Astrocyte (in vitro differentiated cells and primary cell): Measurements from ENCODE around the gene DNAH9. TPM values are rescaled to one million over a fixed set of nuclear protein-coding genes. Genes with fewer than 3 reads are reported as not detected.

Source experiments
- DNase-seq: peaks from one replicate; pipeline ENCODE4 v3.0.0-alpha.2; 2010; ENCODE audit warnings: low read depth
- FAIRE-seq: peaks from 2 replicates; lab custom pipeline; 2011; peaks lifted over from hg19 to GRCh38; lab: Jason Lieb, UNC
- H2AFZ ChIP-seq: 2 replicates; pipeline ENCODE4 v1.6.0; 2012; ENCODE audit warnings: low read depth, low read length, inconsistent platforms
- H3K27ac ChIP-seq: 2 replicates; pipeline ENCODE4 v1.5.1; 2011; ENCODE audit warnings: low read depth, low read length, inconsistent platforms
- H3K27me3 ChIP-seq: 2 replicates; pipeline ENCODE4 v1.6.0; 2011; ENCODE audit warnings: low read length, inconsistent platforms; ENCODE audit not compliant: insufficient read depth
- H3K36me3 ChIP-seq: 2 replicates; pipeline ENCODE4 v1.5.1; 2011; ENCODE audit warnings: low read length, inconsistent platforms; ENCODE audit not compliant: insufficient read depth
- H3K4me1 ChIP-seq: 2 replicates; pipeline ENCODE4 v1.5.1; 2011; ENCODE audit warnings: low read length, inconsistent platforms; ENCODE audit not compliant: insufficient read depth
- H3K4me2 ChIP-seq: 2 replicates; pipeline ENCODE4 v1.6.0; 2012; ENCODE audit warnings: low read length, inconsistent platforms
- H3K4me3 ChIP-seq: 2 replicates; pipeline ENCODE4 v1.5.1; 2011; ENCODE audit warnings: low read depth, mild to moderate bottlenecking, low read length, inconsistent platforms; ENCODE audit not compliant: insufficient read depth
- H3K79me2 ChIP-seq: 2 replicates; pipeline ENCODE4 v1.6.0; 2012; ENCODE audit warnings: mild to moderate bottlenecking, low read length, inconsistent platforms; ENCODE audit not compliant: insufficient read depth
- H3K9ac ChIP-seq: 2 replicates; pipeline ENCODE4 v1.6.0; 2012; ENCODE audit warnings: mild to moderate bottlenecking, low read length, inconsistent platforms
- H3K9me3 ChIP-seq: 2 replicates; pipeline ENCODE4 v1.5.1; 2012; ENCODE audit warnings: low read depth, mild to moderate bottlenecking, low read length, inconsistent platforms; ENCODE audit not compliant: insufficient read depth
- H4K20me1 ChIP-seq: 2 replicates; pipeline ENCODE4 v1.6.0; 2012; ENCODE audit warnings: low read length, inconsistent platforms; ENCODE audit not compliant: insufficient read depth
- H3K27ac Mint-ChIP-seq: one replicate; pipeline ENCODE4 v1.8.0; 2021; ENCODE audit warnings: mild to moderate bottlenecking, mixed read lengths; ENCODE audit not compliant: unreplicated experiment
- H3K27me3 Mint-ChIP-seq: one replicate; pipeline ENCODE4 v1.8.0; 2021; ENCODE audit warnings: low read depth, mixed read lengths; ENCODE audit not compliant: unreplicated experiment
- H3K36me3 Mint-ChIP-seq: one replicate; pipeline ENCODE4 v1.8.0; 2021; ENCODE audit warnings: low read depth, mixed read lengths; ENCODE audit not compliant: unreplicated experiment
- H3K4me1 Mint-ChIP-seq: one replicate; pipeline ENCODE4 v1.8.0; 2021; ENCODE audit warnings: low read depth, mixed read lengths; ENCODE audit not compliant: unreplicated experiment
- H3K4me3 Mint-ChIP-seq: one replicate; pipeline ENCODE4 v1.8.0; 2021; ENCODE audit warnings: mild to moderate bottlenecking, moderate library complexity, mixed read lengths; ENCODE audit not compliant: unreplicated experiment
- H3K9me3 Mint-ChIP-seq: one replicate; pipeline ENCODE4 v1.8.0; 2021; ENCODE audit warnings: mild to moderate bottlenecking, mixed read lengths; ENCODE audit not compliant: unreplicated experiment
- CTCF ChIP-seq: IDR thresholded peaks from 2 replicates; pipeline ENCODE4 v1.5.1; 2011; ENCODE audit warnings: low read depth, mild to moderate bottlenecking, inconsistent platforms, low read length, moderate library complexity; ENCODE audit not compliant: insufficient read depth
- EZH2 ChIP-seq: IDR thresholded peaks from 2 replicates; pipeline ENCODE4 v1.6.1; 2012; ENCODE audit warnings: mild to moderate bottlenecking, low read length, inconsistent platforms; ENCODE audit not compliant: insufficient read depth
- total RNA-seq: library from RNA; stranded (reverse); gene quantifications from 2 replicates; pipeline ENCODE4 v1.2.1, GENCODE V29; 2021

The DNAH9 gene
- total RNA-seq, 1 donor from 2014 or later: not detected

GRCh38 chr17:11780621-11781020, 182.4 kb downstream of the DNAH9 start:
- TF ChIP-seq EZH2: no peak
- no peak for TF ChIP-seq CTCF
- Histone ChIP-seq H3K79me2 (no peaks in the 10 kb centered on the region), H2AFZ (no peak overlapping the region), H3K27ac (no peak overlapping the region), H3K4me1 (no peaks in the 10 kb centered on the region), H4K20me1 (no peaks in the 10 kb centered on the region), H3K36me3 (no peaks in the 10 kb centered on the region), H3K9me3 (no peaks in the 10 kb centered on the region), H3K4me3 (no peak overlapping the region), H3K4me2 (no peak overlapping the region), H3K27me3 (no peaks in the 10 kb centered on the region), H3K9ac (no peak overlapping the region)
- DNase-seq (no peak), FAIRE-seq (no peak)
- Mint-ChIP-seq H3K27me3 (no peaks in the 10 kb centered on the region), H3K9me3 (peaks cover 13% of the 10 kb centered on the region), H3K4me3 (no peak overlapping the region), H3K36me3 (no peaks in the 10 kb centered on the region), H3K4me1 (no peaks in the 10 kb centered on the region), H3K27ac (no peak overlapping the region)

- Histone ChIP-seq H3K27ac (no peak overlapping the region), H3K27me3 (no peaks in the 10 kb centered on the region), H4K20me1 (no peaks in the 10 kb centered on the region), H3K4me3 (no peak overlapping the region), H3K79me2 (no peaks in the 10 kb centered on the region), H3K36me3 (no peaks in the 10 kb centered on the region), H3K9me3 (no peaks in the 10 kb centered on the region), H3K4me1 (no peaks in the 10 kb centered on the region), H3K9ac (no peak overlapping the region), H3K4me2 (no peak overlapping the region), H2AFZ (no peak overlapping the region)
- DNase-seq: no peak
- Mint-ChIP-seq H3K4me1 (no peaks in the 10 kb centered on the region), H3K27me3 (no peaks in the 10 kb centered on the region), H3K36me3 (no peaks in the 10 kb centered on the region), H3K27ac (no peak overlapping the region), H3K4me3 (no peak overlapping the region), H3K9me3 (peaks cover 15% of the 10 kb centered on the region)
- no peak for TF ChIP-seq EZH2
- no peak for TF ChIP-seq CTCF
- no peak for FAIRE-seq
Measured at GRCh38 chr17:11786711-11787438, 188.6 kb downstream of the DNAH9 start.

GRCh38 chr17:11795906-11796305, 197.6 kb downstream of the DNAH9 start:
- Mint-ChIP-seq H3K9me3 (peaks cover 1% of the 10 kb centered on the region), H3K27me3 (no peaks in the 10 kb centered on the region), H3K4me1 (no peaks in the 10 kb centered on the region), H3K27ac (no peak overlapping the region), H3K4me3 (no peak overlapping the region), H3K36me3 (no peaks in the 10 kb centered on the region)
- no peak for TF ChIP-seq CTCF
- no peak for TF ChIP-seq EZH2
- FAIRE-seq: no peak
- H2AFZ ChIP-seq: no peak overlapping the region
- no peaks in the 10 kb centered on the region for H3K4me1 ChIP-seq
- no peak overlapping the region for H3K27ac ChIP-seq
- no peaks in the 10 kb centered on the region for H3K27me3 ChIP-seq
- no peaks in the 10 kb centered on the region for H3K9me3 ChIP-seq
- no peak overlapping the region for H3K4me2 ChIP-seq
- no peaks in the 10 kb centered on the region for H3K79me2 ChIP-seq
- no peak overlapping the region for H3K4me3 ChIP-seq
- DNase-seq: no peak
- no peak overlapping the region for H3K9ac ChIP-seq
- no peaks in the 10 kb centered on the region for H3K36me3 ChIP-seq
- no peaks in the 10 kb centered on the region for H4K20me1 ChIP-seq
